Esophagus muscularis mucosa (tissue), 4 donors: Measurements from ENCODE around the gene DNAJC1.

Experiments
- CTCF ChIP-seq, 3 experiments: fragments of 200-600 bp in 2 of 3; fragments of 450-650 bp in 1 of 3; sonication (generic) in 2 of 3; IDR thresholded peaks; one replicate each; pipeline ENCODE4 v1.5.1; 2017 to 2019; ENCODE audit warnings: antibody characterized with exemption in 3 of 3, mild to moderate bottlenecking in 2 of 3, moderate library complexity in 1 of 3
- EP300 ChIP-seq: sonication (generic); formaldehyde crosslinking; IDR thresholded peaks from one replicate; pipeline ENCODE4 v1.6.1; 2017; ENCODE audit warnings: antibody characterized with exemption
- POLR2A ChIP-seq: fragments of 450-650 bp; IDR thresholded peaks from one replicate; pipeline ENCODE4 v1.6.1; 2017; ENCODE audit warnings: antibody characterized with exemption, moderate library complexity, mild to moderate bottlenecking, low read depth
- POLR2AphosphoS5 ChIP-seq, 2 donors: sonication (generic); formaldehyde crosslinking; IDR thresholded peaks; one replicate each; pipeline ENCODE4 v1.6.1; 2017; ENCODE audit warnings: antibody characterized with exemption in 2 of 2

- TF ChIP-seq CTCF (IDR thresholded peaks at IDR 0.05) (no peak), POLR2A (no peak), POLR2AphosphoS5 (IDR thresholded peaks at IDR 0.05) (no peak), EP300 (no peak)
Observed at GRCh38 chr10:22010539-22010938, 7.0 kb upstream of the DNAJC1 start.
